Stimulated activated CD4-positive, alpha-beta T cell treated with anti-CD3 and anti-CD28 coated beads, Interleukin-4, amount 100 ng/mL, for 1 hour (primary cell): ENCODE data around the gene LILRA5.
A peak's percentile ranks its signal among the peaks of the same experiment; 100 is the strongest.
"Not testable (repeated sequence)": the region's sequence is repeated elsewhere in the genome, so short reads cannot be mapped to it uniquely, and the experiment has no call there.

ENCODE experiments used
- DNase-seq: peaks from one replicate; pipeline ENCODE4 v3.0.0-alpha.2; 2020

Gene LILRA5

DNA sequence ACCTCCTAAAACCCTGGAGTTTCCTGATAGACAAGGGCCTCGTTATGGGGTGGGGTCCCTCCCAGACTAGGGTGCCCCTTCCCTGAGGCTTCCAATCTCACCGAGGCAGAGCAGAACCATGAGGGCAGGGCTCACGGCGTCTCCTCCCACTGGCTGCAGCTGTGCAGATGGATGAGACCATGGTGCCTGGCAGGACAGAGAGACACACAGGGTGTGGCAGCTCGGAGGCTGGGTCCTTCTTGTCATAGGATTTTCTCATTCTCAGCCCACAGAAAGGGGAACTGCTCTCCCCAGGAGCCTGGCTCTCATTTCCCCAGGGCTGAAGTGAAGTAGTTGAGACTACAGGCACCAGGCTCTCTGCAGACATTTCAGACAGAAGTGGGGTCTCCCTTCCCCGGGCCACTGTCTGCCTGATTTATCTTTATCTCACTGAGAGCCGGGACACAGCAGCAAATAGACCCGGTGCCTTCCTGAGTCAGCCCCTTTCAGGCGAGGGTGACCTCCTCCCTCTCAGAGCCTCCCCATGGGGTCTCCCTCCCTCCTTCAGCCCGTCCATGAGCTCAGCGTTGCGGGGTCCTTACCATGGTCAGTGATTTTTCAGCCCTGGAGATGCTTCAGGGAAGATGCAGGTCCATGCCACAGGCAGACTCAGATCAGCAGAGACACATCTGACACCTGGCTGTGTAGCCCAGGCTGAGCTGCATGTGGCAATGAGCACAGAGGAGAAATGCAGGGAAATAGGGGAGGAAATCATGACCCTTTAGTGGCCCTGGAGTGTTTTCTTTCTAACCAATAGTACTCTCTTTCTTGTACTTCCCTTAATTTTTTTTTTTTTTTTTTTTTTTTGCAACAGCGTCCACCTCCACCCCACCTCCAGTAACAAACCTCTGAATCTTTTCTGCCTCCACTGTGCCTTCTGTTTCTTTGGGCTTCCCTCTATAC is at the start of gene LILRA5:
Gene LILRA5 (minus strand): TSS at position 731 of the 942 bp plus-strand sequence. CDS start 147 bp downstream, at position 584.
- DNase-seq = no peak

DNA sequence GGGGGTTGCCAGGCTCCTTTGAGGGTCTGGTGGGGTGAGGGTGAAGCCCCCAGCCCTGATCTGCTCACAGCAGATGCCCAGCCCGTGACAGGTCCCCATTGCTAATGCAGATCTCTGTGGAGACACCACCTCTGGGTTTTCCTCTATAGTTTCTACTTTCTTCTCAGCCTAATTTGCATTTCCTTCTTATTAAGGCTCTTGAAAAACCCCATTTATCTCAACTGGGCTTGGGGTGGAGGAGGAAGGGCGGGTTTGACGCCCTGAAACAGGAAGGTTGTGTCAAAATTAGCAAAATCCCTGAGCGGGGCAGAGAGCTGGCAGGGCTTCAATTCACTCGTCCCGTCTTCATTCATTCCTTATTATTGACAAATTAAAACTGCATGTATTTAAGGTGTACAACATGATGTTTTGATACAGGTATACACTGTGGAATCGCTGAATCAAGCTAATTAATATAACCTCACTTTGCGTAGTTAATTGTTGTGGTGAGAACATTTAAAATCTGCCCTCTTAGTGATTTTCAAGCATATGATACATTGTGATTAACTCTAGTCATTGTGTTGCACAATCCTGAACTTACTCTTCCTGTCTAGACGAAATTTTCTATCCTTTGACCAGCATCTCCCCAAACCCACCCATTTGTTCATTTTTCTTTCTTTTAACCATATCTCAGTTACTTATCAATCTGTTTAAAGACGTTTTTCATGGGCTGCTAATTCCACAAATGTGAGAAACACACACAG is 48.9 kb upstream of the LILRA5 start:
- DNase-seq = not testable (repeated sequence)

DNA sequence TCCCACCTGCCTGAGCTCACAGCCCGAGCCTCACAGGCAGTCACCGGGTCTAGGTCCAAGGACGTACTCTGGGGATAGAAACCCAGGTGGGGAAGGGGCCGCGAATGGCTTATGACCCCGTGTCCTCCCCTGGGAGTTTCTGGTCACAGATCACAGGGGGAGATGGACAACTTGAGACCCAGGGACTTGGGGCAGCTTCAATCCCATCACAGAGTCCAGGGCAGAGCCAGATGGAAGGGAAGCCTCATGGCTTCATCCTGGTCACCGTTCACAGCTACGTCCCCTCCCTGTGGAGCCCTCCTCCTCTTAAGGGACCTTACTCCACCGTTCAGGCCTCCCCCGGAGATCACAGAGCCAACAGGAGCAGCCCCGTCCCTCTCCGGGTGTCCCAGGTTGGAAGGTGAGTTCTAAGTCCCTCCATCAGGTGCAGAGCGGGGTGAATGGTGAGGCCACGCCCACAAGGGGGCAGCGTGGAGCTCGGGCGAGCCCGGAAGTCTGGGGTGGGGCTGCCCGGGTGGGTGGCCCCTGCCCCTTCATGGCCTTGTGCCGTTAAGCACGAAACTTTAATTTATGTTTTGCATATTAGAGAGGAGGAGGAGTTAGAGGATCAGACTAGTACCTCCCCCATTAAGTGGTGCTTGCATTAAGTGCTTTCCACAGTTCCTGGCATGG is 46.3 kb upstream of the LILRA5 start:
- DNase-seq = peak; percentile 73

DNA sequence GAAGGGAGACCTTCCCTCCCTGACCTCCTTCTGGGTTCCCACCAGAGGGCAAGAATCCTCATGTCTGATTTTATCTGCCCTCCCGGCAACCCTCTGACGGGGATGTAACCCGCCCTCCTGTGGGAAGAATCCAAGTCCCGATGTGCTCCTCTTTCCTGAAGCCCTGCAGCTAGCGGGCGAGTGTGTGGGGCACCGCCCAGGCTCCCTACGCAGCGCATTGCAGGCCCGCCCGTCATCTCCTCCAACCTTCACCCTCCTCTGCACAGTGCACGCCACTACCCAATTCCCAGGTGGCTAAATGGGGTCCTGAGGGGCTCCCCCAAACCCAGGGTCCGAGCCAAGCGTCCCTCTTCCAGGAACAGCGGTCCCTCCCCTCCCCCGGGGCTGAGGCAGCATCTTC is 44.4 kb upstream of the LILRA5 start:
- no peak for DNase-seq

DNA sequence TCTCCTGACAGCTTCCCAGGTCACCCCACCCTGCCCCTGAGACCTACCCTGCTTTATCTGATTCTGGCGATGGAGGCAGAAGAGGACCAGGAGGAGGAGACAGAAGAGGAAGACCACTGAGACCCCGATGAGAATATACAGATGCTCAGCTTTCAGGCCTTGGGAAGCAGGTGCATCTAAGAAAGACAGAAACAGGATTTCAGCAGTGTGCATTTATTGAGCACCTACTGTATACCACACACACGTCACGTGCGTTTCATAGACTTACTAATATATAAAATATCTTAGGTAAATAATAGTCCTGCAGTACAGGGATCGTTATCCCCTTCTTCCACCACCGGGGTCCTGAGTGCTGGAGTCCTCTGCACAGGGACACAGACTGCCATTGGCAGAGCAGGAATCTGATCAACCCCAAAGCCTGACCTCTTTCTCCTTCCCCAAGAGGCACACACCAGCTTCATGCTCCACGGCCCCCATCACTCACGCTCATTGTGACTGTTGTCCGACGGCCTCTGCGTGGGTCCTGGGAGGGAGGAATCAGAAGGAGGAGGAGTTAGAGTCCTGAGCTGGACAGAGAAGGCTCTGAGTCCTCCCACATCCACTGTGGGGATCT is 43.6 kb upstream of the LILRA5 start:
- DNase-seq = no peak

DNA sequence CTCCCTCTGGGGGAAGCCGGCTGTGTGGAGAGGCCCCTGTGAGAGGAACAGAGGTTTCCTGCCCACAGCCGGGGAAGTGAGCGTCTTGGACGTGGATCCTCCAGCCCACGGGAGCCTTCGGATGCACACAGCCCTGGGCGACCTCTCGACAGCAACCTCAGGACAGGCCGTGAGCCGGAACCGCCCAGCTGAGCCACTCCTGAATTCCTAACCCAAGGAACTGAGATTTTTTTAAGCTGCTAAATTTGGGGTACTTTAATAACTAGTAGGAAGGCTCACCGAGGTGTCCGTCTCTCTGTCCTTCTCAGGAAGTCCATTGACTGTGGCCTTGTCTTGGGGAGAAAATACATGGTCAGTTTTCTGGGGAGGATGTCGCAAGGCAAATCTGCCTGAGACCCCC is 42.7 kb upstream of the LILRA5 start:
- DNase-seq = no peak

DNA sequence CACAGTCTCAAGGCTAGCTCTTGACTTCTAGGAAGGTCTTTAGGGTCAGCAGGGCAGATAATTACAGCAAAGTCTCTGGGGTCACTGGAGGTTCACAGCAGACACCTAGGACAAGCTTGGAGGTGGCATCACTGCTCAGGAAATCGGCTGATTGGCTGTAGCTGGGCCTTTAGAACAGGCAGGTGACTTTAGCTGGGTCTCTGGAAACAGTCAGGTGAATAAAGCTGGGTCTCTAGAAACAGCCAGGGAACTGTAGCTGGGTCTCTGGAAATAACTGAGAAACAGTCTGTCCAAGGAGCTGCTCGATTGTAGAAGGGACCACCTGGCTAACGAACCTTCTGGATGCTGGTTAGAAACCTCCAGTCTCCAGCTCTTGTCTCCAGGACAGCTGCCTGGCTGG is 41.8 kb upstream of the LILRA5 start:
- no peak for DNase-seq

DNA sequence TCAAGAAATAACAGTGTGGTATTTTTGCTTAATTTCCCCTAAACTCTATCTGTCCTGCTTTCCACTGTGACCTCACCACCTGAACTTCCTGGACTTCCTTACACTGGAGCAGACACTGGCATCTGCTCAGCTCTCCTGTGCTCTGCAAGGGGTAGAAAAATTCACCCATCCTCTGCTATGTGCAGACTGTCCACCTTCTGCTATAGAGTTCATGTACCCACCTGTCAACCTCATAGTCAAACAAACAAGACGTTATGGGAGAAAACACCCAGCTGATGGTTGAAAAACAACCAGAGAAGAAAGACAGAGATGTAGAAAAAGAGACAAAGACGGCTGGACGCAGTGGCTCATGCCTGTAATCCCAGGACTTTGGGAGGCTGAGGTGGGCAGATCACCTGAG is 39.6 kb upstream of the LILRA5 start:
- no peak for DNase-seq

DNA sequence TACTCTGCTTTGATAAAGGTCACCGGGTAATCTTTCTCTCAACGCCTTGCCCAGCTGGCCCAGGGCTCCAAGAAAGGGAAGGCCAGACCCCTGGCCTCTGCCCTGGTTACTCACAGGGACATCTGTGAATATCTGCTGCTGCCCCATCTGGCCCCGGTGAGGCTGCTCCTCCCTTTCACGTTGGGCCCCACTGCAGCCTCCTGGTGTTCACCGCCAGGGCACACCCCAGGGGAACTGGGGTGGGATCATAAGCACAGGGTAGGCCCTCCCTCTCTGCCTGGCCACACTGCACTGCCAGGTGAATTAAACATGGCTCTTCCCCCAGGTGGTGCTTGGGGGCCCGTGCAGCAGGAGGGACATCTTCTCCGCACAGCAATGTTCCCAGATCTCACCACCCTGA is 39.1 kb upstream of the LILRA5 start:
- DNase-seq = no peak

DNA sequence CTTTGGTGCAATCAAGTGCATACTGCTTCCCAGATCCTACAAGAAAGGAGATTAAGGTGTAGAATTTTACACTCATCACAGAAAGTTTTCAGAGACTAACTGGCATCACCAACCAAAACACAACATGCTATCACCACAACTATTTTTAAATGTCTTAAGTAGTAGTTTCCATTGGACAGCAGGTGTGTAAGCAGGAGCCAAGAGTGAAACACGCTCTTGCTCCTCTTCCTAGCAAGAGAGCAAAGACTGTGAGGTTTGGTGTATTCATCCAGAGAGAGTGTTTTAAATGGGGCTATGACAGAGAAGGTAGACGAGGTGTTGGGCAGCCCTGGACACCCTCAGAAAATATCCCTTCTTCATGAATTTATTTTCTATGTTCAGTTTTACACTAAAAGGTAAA is 38.5 kb upstream of the LILRA5 start:
- no peak for DNase-seq

DNA sequence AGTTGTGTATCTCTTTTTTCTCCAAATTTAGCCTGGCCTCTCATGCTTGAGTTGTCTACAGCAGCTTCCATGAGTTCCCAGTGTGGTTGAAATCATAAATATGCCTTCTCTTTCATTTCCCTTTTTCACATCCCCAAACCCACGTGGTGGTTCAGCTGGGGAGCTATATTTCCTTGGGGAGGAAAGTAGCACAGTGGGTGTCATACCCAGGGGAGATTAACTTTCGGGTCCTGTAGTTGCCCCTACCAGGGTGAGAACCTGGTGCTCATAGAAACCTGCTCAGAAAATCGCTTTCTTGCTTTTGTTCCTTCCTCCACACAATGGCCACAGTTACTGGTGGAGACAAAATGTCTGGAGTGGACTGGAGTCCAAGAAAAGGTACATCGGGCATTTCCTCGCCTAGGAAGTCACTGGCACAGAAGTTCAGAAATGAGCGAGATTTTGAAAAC is 33.0 kb upstream of the LILRA5 start:
- no peak for DNase-seq

DNA sequence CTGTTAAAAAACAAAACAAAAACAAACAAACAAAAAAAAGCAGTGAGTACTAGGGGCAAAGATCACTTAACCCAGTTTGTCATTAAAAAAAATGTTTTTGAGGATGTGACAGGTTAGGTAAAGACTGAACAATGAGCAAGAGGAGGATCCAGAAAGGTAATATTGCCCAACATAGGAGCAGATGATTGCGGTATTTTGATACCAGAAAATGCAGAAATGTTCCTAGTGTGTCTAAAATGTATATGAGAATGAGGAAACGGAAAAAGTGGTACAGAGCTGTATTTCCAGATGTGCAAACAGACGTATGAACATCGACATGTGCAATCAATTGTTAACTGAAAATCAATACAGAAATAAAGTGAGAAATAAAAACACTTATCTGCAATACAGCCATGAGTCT is 30.9 kb upstream of the LILRA5 start:
- DNase-seq = no peak

DNA sequence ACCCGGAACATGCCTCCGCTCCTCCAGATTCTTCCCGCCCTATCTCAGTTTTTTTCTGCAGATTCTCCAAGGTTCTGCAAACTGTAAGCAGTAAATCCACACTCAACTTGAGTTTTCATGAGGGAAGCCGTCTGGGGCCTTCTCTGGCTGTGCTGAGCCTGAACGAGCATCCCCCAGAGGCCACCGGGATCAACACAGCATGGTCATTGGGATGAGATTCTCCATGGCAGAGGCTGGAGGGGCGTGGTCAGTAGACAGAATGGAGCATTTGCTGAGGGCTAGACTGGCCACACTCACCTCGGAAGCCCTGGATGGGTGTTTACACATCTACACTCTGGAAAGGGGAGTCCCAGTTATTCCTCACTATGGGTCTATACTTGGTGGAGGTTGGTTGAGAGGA is 28.3 kb upstream of the LILRA5 start:
- no peak for DNase-seq

DNA sequence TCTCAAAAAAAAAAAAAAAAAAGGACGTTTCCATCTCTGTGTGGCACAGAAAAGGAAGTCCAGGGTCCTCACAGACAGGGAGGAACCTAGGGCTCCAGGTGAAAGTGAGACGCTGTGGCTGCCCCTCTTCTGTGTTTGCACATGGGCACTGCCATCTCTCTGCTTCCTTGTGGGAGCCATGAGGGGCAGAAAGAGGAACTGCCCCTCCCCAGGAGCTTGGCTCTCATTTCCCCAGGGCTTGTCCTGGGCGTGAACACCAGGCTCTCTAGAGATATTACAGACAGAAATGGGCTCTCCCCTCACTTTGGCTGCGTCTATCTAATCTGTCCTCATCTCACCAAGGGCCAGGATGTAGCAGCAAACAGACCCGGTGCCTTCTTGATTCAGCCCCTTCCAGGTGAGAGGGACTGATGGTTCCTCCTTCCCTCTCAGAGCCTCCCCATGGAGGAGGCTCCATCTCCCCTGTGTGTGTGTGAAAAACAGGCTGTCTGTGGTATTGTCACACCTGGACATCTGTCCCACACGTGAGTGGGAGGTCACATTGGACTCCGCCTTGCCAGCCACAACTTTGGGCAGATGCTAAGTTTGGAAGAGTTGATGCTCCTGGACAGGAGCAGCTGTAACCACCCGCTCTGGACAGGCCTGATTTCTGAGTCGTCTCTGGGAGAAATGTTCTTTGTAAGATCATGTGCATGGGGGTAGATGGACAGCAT is 26.8 kb upstream of the LILRA5 start:
- DNase-seq = no peak

DNA sequence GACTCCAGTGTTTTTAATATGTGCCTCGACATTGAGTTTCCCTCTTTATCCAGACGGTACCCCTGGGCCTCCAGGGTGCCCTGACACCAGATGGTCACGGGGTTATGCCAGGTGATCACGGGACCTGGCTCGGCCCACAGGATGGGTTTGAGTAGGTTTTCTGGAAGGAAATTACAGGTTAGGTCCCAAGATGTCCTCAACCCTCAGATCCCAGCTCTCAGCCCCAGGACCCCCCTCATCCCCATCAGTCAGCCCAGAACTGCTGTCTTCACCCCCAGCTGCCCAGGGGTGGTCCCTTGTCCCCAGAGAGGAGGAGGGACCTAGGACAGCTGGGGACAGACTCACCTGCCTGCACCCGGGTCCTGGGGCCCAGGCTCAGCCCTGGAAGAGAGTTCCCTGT is 25.6 kb upstream of the LILRA5 start:
- no peak for DNase-seq

DNA sequence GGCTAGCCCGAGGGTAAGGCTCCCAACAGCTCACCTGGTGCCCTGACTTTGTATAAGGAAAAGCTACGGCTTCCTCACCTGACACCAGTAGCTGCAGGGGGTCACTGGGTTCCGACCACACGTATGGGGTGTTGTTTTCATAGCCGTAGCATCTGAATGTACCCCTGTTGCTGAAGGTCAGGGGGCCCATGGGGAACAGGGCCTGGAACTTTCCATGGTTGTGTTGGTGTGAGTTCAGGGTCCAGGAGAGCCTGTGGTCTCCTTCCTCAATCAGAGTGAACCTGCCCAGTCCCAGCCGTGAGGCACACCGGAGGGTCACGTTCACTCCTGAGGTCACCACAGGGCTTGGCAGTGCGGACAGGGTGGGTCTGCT is 24.9 kb upstream of the LILRA5 start:
- DNase-seq = no peak

DNA sequence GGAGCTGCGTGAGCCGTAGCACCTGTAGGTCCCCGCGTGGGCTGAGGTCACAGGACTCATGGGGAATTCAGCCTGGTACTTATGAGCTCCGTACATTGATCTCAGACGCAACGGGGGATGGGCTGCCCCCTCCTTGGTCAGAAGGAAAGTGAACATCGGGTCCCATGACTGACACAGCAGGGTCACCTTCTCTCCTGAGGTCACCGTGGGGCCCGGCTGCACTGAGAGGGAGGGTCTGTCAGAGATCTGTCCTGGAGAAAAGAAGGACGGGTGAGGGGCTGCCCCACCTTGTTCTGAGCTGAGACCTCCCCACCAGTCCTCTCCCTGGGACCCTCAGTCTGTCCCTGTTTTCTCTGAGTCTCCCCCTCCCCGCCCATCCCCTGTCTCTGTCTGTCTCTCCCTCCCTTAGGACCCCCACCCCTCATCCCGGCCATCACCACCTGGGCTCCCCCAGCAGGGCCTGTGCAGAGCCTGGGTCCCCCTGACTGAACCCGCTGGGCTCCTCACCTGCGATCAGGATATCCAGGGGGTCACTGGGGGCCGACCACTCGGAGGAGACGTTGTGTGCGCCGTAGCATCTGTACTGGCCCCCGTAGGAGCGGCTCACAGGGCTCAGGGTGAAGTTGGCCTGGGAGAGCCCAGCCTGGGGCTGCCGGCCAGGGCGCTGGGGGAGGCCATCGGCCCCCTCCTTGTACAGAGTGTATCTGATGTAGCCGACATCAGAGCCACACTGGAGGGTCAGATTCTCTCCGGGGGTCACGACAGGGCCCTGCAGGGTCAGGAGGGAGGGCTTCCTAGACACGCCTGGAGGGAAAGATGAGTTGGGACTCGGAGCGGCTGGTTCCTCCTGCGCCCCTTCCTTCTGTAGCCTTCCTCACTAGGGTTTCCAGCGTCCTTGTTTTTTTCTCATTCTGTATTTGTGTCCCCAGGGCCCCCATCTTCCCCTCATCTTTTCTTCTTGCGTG is 24.2 kb upstream of the LILRA5 start:
- DNase-seq = no peak

DNA sequence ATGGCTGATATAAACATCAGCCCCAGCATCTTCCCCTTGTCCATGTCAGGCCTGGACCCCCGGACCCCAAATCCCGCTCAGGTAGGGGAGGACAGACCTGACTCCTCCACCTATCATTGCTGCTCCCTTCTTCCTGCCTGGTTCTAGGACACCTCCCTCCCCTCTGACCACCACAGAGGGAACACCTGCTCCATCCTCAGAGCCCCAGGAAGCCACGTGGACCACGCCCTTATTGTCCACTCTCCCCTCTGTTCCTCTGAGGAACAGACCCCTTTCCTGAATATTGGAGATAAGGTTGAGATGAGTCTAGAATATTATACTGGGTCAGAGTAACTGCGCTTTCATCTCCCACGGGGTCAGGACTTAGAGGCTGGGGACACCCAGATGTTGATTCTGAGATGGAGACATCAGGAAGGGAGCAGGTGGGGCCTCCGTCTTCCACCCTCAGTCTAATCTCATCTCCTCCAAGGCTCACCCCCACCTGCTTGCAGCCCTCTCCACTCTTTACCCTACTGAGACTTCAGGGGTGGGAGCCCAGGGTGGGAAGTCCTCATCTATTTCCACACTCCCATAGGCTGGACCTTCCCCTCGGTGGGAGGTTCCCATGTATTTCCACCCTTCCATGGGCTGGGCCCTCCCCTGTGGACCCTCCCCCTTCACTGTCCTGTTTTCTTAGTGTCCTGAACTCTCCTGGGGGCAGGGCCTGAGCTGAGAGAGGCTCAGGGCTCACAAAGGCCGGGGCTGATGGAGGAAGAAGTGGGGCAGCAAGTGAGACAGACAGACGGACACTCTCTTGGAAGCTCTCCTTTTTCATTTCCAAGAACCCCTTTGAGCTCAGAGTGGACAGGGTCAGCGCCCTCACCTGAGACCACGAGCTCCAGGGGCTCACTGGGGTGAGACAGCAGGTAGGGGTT is 23.3 kb upstream of the LILRA5 start:
- no peak for DNase-seq

DNA sequence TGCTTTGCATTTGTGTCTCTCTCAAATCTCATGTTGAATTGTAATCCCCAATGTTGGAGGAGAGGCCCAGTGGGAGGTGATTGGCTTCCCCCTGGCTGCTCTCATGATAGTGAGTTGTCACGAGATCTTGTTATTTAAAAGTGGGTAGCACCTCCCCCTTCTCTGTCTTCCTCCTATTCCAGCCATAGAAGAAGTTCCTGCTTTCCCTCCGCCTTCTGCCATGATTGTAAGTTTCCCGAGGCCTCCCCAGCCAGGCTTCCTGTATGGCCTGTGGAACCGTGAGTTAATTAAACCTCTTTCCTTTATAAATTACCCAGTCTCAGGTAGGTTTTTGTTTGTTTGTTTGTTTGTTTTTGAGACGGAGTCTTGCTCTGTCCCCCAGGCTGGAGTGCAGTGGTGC is 22.2 kb upstream of the LILRA5 start:
- DNase-seq = no peak
